Measurements from ENCODE around the gene DCBLD1.

DCBLD1 gene

GRCh38 chr6:117555262-117555849, 72.9 kb downstream of the DCBLD1 start:
- H3K9me3 ChIP-seq (ENCODE audit: control insufficient read depth, insufficient read depth, low read length): no peaks in the 10 kb centered on the region
- no peaks in the 10 kb centered on the region for H3K79me2 ChIP-seq (ENCODE audit: control insufficient read depth, low read length)
- TF ChIP-seq, protein P1, sequence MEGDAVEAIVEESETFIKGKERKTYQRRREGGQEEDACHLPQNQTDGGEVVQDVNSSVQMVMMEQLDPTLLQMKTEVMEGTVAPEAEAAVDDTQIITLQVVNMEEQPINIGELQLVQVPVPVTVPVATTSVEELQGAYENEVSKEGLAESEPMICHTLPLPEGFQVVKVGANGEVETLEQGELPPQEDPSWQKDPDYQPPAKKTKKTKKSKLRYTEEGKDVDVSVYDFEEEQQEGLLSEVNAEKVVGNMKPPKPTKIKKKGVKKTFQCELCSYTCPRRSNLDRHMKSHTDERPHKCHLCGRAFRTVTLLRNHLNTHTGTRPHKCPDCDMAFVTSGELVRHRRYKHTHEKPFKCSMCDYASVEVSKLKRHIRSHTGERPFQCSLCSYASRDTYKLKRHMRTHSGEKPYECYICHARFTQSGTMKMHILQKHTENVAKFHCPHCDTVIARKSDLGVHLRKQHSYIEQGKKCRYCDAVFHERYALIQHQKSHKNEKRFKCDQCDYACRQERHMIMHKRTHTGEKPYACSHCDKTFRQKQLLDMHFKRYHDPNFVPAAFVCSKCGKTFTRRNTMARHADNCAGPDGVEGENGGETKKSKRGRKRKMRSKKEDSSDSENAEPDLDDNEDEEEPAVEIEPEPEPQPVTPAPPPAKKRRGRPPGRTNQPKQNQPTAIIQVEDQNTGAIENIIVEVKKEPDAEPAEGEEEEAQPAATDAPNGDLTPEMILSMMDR (IDR thresholded peaks at IDR 0.05; ENCODE audit: low read depth, low read length, poor library complexity, severe bottlenecking): no peak
- no peak for TF ChIP-seq EZH2phosphoT487 (IDR thresholded peaks at IDR 0.05; ENCODE audit: borderline replicate concordance, low read length)
- no peaks in the 10 kb centered on the region for H3K4me1 ChIP-seq (ENCODE audit: control insufficient read depth, low read length)
- no peak overlapping the region for H3K4me2 ChIP-seq (ENCODE audit: low read length)
- H4K20me1 ChIP-seq (ENCODE audit: control insufficient read depth, insufficient read depth, low read depth, low read length): no peaks in the 10 kb centered on the region
- no peaks in the 10 kb centered on the region for H3K36me3 ChIP-seq (ENCODE audit: control insufficient read depth, low read length)
- no peak overlapping the region for H3K27ac ChIP-seq (ENCODE audit: low read depth, low read length)
- H3K27me3 ChIP-seq (ENCODE audit: control insufficient read depth, low read length): peaks cover 10% of the 10 kb centered on the region
- H3K4me3 ChIP-seq (ENCODE audit: low read length): no peak overlapping the region
- no peaks in the 10 kb centered on the region for H3K9me2 ChIP-seq (replicated peaks; ENCODE audit: control insufficient read depth, low read length)
- no peaks in the 10 kb centered on the region for H3F3A ChIP-seq (ENCODE audit: control insufficient read depth, insufficient read depth)

GRCh38 chr6:117555882-117556498, 73.5 kb downstream of the DCBLD1 start:
- no peaks in the 10 kb centered on the region for H3K9me2 ChIP-seq (replicated peaks; ENCODE audit: control insufficient read depth, low read length)
- H3K4me3 ChIP-seq (ENCODE audit: low read length): no peak overlapping the region
- no peak overlapping the region for H3K4me2 ChIP-seq (ENCODE audit: low read length)
- no peaks in the 10 kb centered on the region for H3F3A ChIP-seq (ENCODE audit: control insufficient read depth, insufficient read depth)
- TF ChIP-seq EZH2phosphoT487 (IDR thresholded peaks at IDR 0.05; ENCODE audit: borderline replicate concordance, low read length): no peak
- TF ChIP-seq, protein P1 (IDR thresholded peaks at IDR 0.05; ENCODE audit: low read depth, low read length, poor library complexity, severe bottlenecking): peak; percentile 65
- no peak overlapping the region for H3K27ac ChIP-seq (ENCODE audit: low read depth, low read length)
- H3K9me3 ChIP-seq (ENCODE audit: control insufficient read depth, insufficient read depth, low read length): no peaks in the 10 kb centered on the region
- no peaks in the 10 kb centered on the region for H3K79me2 ChIP-seq (ENCODE audit: control insufficient read depth, low read length)
- no peaks in the 10 kb centered on the region for H4K20me1 ChIP-seq (ENCODE audit: control insufficient read depth, insufficient read depth, low read depth, low read length)
- H3K36me3 ChIP-seq (ENCODE audit: control insufficient read depth, low read length): 0 out of 2 replicates have a peak, but pooled peaks cover 3% of the 10 kb centered on the region
- no peaks in the 10 kb centered on the region for H3K4me1 ChIP-seq (ENCODE audit: control insufficient read depth, low read length)
- H3K27me3 ChIP-seq (ENCODE audit: control insufficient read depth, low read length): peaks cover 10% of the 10 kb centered on the region

DNA sequence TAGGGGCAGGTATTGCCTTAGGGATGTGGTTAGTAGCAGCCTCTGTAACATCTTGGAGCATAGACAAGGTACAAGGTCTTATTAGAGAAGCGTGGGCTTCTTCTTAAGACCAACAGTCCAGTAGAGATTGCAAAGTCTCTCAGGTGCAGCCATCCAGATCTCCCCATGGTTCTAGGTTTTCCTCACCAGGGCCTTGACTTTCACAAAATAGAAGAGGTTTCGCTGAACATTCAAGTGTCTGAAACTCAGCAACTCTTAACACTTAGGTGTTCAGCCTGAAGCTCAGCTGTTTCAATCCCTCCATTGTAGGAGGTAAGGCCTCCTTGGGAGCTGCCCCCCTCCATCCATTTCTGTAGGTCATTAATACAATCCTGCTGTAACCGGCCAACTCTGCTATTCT, 75.5 kb downstream of the DCBLD1 start:
- no peak overlapping the region for H3K27ac ChIP-seq (ENCODE audit: low read depth, low read length)
- H3K4me1 ChIP-seq (ENCODE audit: control insufficient read depth, low read length): no peaks in the 10 kb centered on the region
- H3K79me2 ChIP-seq (ENCODE audit: control insufficient read depth, low read length): no peaks in the 10 kb centered on the region
- no peaks in the 10 kb centered on the region for H3K9me2 ChIP-seq (replicated peaks; ENCODE audit: control insufficient read depth, low read length)
- no peak overlapping the region for H3K4me2 ChIP-seq (ENCODE audit: low read length)
- peaks cover 17% of the 10 kb centered on the region for H3K36me3 ChIP-seq (ENCODE audit: control insufficient read depth, low read length)
- H3K9me3 ChIP-seq (ENCODE audit: control insufficient read depth, insufficient read depth, low read length): no peaks in the 10 kb centered on the region
- no peak overlapping the region for H3K4me3 ChIP-seq (ENCODE audit: low read length)
- peaks cover 6% of the 10 kb centered on the region for H3K27me3 ChIP-seq (ENCODE audit: control insufficient read depth, low read length)
- H3F3A ChIP-seq (ENCODE audit: control insufficient read depth, insufficient read depth): no peaks in the 10 kb centered on the region
- H4K20me1 ChIP-seq (ENCODE audit: control insufficient read depth, insufficient read depth, low read depth, low read length): no peaks in the 10 kb centered on the region
- TF ChIP-seq, protein P1 (IDR thresholded peaks at IDR 0.05; ENCODE audit: low read depth, low read length, poor library complexity, severe bottlenecking): no peak
- TF ChIP-seq EZH2phosphoT487 (IDR thresholded peaks at IDR 0.05; ENCODE audit: borderline replicate concordance, low read length): no peak
